Mammary epithelial cell (primary cell): Measurements from ENCODE around the gene PTPN13.

Experiments used
- EZH2 ChIP-seq: IDR thresholded peaks from 2 replicates; pipeline ENCODE4 v1.6.1; 2012; ENCODE audit warnings: low read length, inconsistent platforms, borderline replicate concordance
- TF ChIP-seq, protein P1 (sequence below), 2 donors: IDR thresholded peaks in 1 of 2; conservative IDR thresholded peaks in 1 of 2; 2 replicates each; pipeline ENCODE4 v1.5.1; 2011 to 2012; ENCODE audit warnings: inconsistent platforms in 2 of 2, low read length in 2 of 2, mild to moderate bottlenecking in 2 of 2, control low read depth in 1 of 2, low read depth in 1 of 2; ENCODE audit not compliant: insufficient read depth in 1 of 2; ENCODE audit errors: extremely low read depth in 1 of 2

DNA sequence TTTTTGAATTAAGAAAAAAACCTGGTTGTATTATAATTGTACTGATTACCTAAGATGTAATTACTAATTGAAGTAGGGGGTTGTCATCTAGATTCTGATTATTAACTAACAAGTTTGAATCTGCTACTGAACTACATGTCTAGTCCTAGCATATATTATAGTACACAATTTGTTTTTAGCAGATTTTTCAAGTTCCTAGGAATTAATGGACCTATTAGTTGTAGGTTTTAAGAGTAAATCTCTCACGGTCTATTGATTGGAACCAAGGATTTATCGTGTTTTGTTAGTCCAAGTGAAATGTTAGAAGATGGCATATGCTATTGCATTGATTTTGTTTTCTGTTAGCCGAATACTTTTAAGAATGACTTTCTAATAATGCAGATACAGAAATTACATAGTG, 20.8 kb downstream of the PTPN13 start:
- no peak for TF ChIP-seq EZH2
- TF ChIP-seq, protein P1, sequence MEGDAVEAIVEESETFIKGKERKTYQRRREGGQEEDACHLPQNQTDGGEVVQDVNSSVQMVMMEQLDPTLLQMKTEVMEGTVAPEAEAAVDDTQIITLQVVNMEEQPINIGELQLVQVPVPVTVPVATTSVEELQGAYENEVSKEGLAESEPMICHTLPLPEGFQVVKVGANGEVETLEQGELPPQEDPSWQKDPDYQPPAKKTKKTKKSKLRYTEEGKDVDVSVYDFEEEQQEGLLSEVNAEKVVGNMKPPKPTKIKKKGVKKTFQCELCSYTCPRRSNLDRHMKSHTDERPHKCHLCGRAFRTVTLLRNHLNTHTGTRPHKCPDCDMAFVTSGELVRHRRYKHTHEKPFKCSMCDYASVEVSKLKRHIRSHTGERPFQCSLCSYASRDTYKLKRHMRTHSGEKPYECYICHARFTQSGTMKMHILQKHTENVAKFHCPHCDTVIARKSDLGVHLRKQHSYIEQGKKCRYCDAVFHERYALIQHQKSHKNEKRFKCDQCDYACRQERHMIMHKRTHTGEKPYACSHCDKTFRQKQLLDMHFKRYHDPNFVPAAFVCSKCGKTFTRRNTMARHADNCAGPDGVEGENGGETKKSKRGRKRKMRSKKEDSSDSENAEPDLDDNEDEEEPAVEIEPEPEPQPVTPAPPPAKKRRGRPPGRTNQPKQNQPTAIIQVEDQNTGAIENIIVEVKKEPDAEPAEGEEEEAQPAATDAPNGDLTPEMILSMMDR (conservative IDR thresholded peaks at IDR 0.05 in 1 of 2, IDR thresholded peaks at IDR 0.05 in 1 of 2; ENCODE audit: extremely low read depth in 1 of 2, insufficient read depth in 1 of 2, low read depth in 1 of 2, low read length in 2 of 2): no peak
